ENCODE data around the gene SMIM11.

SMIM11 gene

DNA sequence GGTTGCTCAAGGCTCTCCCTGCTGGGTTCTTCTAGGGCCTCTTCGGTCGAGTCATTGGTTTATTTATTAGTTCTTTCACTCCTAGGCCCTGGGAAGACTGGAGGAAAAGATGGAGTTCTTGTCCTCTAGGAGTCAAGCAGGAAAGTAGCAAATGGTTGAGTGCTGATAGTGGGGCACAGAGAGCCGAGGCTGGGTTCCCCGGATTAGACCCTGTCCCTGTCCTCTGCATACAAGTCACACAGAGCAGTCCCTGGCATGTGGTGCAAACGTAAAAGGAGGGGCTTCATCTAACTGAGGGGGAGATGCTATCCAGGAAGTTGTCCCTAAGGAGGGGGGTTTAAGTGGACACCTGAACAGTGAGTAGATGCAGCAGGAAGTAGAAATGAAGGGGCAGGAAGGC is 30.7 kb upstream of the SMIM11 start:
- H3K27ac ChIP-seq, result no peak overlapping the region
- no peak for TF ChIP-seq ZFX (IDR thresholded peaks at IDR 0.05; ENCODE audit: borderline replicate concordance)
- TF ChIP-seq CTCF (IDR thresholded peaks at IDR 0.05), result no peak

DNA sequence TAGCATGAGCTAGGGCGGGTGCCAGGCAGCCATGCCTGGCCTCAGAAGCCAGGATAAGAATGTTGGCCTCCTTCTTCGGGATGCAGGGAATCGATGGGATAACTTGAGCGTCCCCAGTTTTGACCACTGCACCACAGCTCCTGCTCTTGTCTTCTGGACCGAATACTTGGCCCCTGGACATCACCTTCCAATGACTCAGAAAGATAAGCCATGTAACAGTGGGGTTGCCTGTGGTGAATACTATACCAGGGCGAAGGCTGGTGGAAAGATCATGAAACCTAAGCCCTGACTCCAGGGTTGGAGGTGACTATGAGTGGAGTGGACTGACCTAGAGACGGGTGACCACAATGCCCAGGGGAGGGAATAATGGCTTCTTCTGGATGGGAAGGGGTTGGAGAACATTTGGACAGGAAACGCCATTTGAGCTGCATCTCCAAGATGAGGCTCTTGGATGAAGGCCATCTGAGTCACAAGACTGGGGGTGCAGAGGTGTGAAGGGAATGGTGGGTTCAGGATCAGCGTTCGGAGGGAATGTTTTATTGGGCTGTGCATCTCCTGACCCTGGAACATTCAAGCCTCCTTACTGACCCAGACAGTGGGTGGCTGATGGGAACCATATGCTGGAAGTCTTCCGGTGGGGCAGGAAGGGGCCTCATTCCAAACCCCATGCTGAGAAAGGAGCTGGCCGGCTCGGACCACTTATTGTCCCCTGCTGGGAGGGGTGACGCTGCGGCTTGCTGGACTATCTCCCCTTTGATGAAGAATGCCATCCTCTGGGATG is 30.0 kb upstream of the SMIM11 start:
- TF ChIP-seq CTCF (IDR thresholded peaks at IDR 0.05) (no peak), ZFX (IDR thresholded peaks at IDR 0.05; ENCODE audit: borderline replicate concordance) (no peak)
- no peak overlapping the region for H3K27ac ChIP-seq

DNA sequence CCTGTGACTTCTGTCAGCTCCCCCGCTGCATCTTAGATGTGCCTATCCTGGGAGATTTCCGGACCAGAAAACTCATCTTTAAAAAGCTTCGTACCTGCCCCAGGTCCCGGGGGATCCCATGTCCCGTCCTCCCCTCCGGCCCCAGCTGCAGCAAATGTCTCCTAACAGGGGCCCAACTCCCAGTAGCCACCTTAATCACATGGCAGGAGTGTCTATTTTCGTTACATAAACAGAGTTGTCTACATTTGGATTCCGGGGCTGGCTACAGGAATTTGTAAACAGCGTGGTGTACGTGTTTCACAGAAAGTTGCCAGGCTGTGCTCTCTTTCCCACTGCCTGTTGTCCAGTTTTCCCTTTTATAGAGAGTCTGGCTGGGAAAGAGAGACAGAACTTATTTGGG is 29.4 kb upstream of the SMIM11 start:
- no peak overlapping the region for H3K27ac ChIP-seq
- TF ChIP-seq CTCF (IDR thresholded peaks at IDR 0.05) (no peak), ZFX (IDR thresholded peaks at IDR 0.05; ENCODE audit: borderline replicate concordance) (no peak)

GRCh38 chr21:34348890-34349519 is 26.3 kb upstream of the SMIM11 start:
- TF ChIP-seq ZFX (IDR thresholded peaks at IDR 0.05; ENCODE audit: borderline replicate concordance) (no peak), CTCF (IDR thresholded peaks at IDR 0.05) (no peak)
- no peak overlapping the region for H3K27ac ChIP-seq

GRCh38 chr21:34351786-34352241 is 23.5 kb upstream of the SMIM11 start:
- no peak overlapping the region for H3K27ac ChIP-seq
- TF ChIP-seq ZFX (IDR thresholded peaks at IDR 0.05; ENCODE audit: borderline replicate concordance) (no peak), CTCF (IDR thresholded peaks at IDR 0.05) (peak; percentile 74)

DNA sequence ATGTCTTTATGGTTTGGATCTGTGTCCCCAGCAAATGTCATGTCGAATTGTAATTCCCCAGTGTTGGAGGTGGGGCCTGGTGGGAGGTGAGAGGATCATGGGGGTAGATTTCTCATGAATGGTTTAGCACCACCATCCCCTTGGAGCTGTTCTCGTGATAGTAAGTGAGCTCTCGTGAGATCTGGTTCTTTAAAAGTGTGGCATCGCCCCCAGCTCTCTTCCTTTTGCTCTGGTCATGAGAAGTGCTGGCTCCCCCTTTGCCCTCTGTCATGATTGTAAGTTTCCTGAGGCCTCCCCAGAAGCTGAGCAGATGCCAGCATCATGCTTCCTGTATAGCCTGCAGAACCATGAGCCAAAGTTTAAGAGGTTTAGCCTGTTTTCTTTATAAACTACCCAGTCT is 22.8 kb upstream of the SMIM11 start:
- no peak for TF ChIP-seq CTCF (IDR thresholded peaks at IDR 0.05)
- no peak for TF ChIP-seq ZFX (IDR thresholded peaks at IDR 0.05; ENCODE audit: borderline replicate concordance)
- H3K27ac ChIP-seq, result no peak overlapping the region

DNA sequence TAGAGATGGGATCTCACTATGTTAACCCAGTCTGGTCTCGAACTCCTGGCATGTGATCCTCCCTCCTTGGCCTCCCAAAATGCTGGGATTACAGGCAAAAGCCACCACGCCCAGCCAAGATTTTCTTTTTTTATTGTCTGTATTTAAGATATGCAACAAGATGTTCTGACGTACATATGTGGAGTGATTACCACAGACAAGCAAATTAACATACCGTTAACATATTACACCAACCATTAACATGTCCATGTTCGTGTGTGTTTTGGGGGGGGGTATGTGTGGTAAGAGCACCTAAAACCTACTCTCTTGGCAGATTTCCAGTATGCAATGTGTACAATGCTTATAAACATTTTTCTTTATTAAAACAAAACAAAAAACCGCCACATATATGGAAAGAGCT is 22.1 kb upstream of the SMIM11 start:
- TF ChIP-seq CTCF (IDR thresholded peaks at IDR 0.05) (no peak), ZFX (IDR thresholded peaks at IDR 0.05; ENCODE audit: borderline replicate concordance) (no peak)
- H3K27ac ChIP-seq, result no peak overlapping the region
